OCI-M2 (cell line): Measurements from ENCODE around the gene MAP2K6.

ENCODE experiments used
- DNase-seq: peaks from one replicate; lab custom pipeline; 2025; ENCODE audit not compliant: unreplicated experiment; lab: John Stamatoyannopoulos, UW

Gene MAP2K6

GRCh38 chr17:69574257-69575197 lies 160.0 kb downstream of the MAP2K6 start:
- DNase-seq, result no peak

- DNase-seq, result no peak
Observed at GRCh38 chr17:69575346-69575761, 160.9 kb downstream of the MAP2K6 start.

- DNase-seq, result no peak
Observed at GRCh38 chr17:69577098-69577497, 162.6 kb downstream of the MAP2K6 start.

GRCh38 chr17:69578385-69578936 lies 164.0 kb downstream of the MAP2K6 start:
- no peak for DNase-seq

GRCh38 chr17:69579961-69580677 lies 165.6 kb downstream of the MAP2K6 start:
- no peak for DNase-seq

- DNase-seq, result no peak
Observed at GRCh38 chr17:69581061-69581961, 166.8 kb downstream of the MAP2K6 start.

GRCh38 chr17:69588316-69588715 lies 173.8 kb downstream of the MAP2K6 start:
- DNase-seq, result no peak

GRCh38 chr17:69588827-69589239 lies 174.3 kb downstream of the MAP2K6 start:
- DNase-seq, result no peak

- DNase-seq, result no peak
Observed at GRCh38 chr17:69590671-69591070, 176.2 kb downstream of the MAP2K6 start.

GRCh38 chr17:69592692-69593350 lies 178.3 kb downstream of the MAP2K6 start:
- no peak for DNase-seq

- DNase-seq, result no peak
Observed at GRCh38 chr17:69593351-69593715, 178.8 kb downstream of the MAP2K6 start.

- no peak for DNase-seq
Observed at GRCh38 chr17:69593716-69594115, 179.2 kb downstream of the MAP2K6 start.

- no peak for DNase-seq
Observed at GRCh38 chr17:69594641-69595040, 180.1 kb downstream of the MAP2K6 start.

GRCh38 chr17:69596141-69596540 lies 181.6 kb downstream of the MAP2K6 start:
- no peak for DNase-seq

GRCh38 chr17:69597898-69598692 lies 183.6 kb downstream of the MAP2K6 start:
- DNase-seq, result no peak

GRCh38 chr17:69602972-69603371 lies 188.5 kb downstream of the MAP2K6 start:
- no peak for DNase-seq
